Vagina (tissue), 2 donors: Measurements from ENCODE around the gene PHKA2. TPM values are rescaled to one million over a fixed set of nuclear protein-coding genes. Genes with fewer than 3 reads are reported as not detected.

Experiments used
- DNase-seq, 2 donors: peaks; one replicate each; pipeline ENCODE4 v3.0.0-alpha.2; 2017; ENCODE audit errors: extremely low spot score in 2 of 2
- H3K27ac ChIP-seq: fragments of 200-600 bp; sonication (generic); one replicate; pipeline ENCODE4 v1.5.1; 2019
- H3K27me3 ChIP-seq: fragments of 200-600 bp; sonication (generic); one replicate; pipeline ENCODE4 v1.5.1; 2019
- H3K36me3 ChIP-seq, 2 donors: fragments of 200-600 bp; sonication (generic); one replicate each; pipeline ENCODE4 v1.5.1; 2017 to 2019
- H3K4me1 ChIP-seq: fragments of 200-600 bp; sonication (generic); one replicate; pipeline ENCODE4 v1.5.1; 2019
- H3K4me3 ChIP-seq, 2 donors: fragments of 200-600 bp; sonication (generic); 1 replicate in 1 of 2; 2 replicates in 1 of 2; pipeline ENCODE4 v1.5.1; 2016 to 2019
- H3K9me3 ChIP-seq: fragments of 200-600 bp; sonication (generic); one replicate; pipeline ENCODE4 v1.5.1; 2019
- CTCF ChIP-seq, 3 experiments: fragments of 450-650 bp in 2 of 3; fragments of 200-600 bp in 1 of 3; sonication (generic) in 1 of 3; IDR thresholded peaks; one replicate each; pipeline ENCODE4 v1.5.1; 2017 to 2019; ENCODE audit warnings: antibody characterized with exemption in 3 of 3, mild to moderate bottlenecking in 2 of 3, moderate library complexity in 2 of 3
- POLR2A ChIP-seq, 2 donors: fragments of 450-650 bp; IDR thresholded peaks; one replicate each; pipeline ENCODE4 v1.6.1; 2017; ENCODE audit warnings: antibody characterized with exemption in 2 of 2, mild to moderate bottlenecking in 2 of 2, moderate library complexity in 2 of 2
- POLR2AphosphoS5 ChIP-seq, 2 donors: sonication (generic); formaldehyde crosslinking; IDR thresholded peaks; one replicate each; pipeline ENCODE4 v1.9.0; 2017; ENCODE audit warnings: antibody characterized with exemption in 2 of 2, mild to moderate bottlenecking in 2 of 2, low read depth in 1 of 2; ENCODE audit not compliant: insufficient read depth in 1 of 2
- intact Hi-C: fragments of 100-400 bp; cut with DNase I; formaldehyde crosslinking; loops from one replicate; pipeline ENCODE4 v1.15.1; 2023
- total RNA-seq: library from RNA; depleted of rRNA; stranded (reverse); fragments of >200 nt; gene quantifications from one replicate; pipeline ENCODE4 v1.2.3, GENCODE V29; 2016

Gene PHKA2
- total RNA-seq, 1 donor from 2014 or later, result 29.5 TPM

DNA sequence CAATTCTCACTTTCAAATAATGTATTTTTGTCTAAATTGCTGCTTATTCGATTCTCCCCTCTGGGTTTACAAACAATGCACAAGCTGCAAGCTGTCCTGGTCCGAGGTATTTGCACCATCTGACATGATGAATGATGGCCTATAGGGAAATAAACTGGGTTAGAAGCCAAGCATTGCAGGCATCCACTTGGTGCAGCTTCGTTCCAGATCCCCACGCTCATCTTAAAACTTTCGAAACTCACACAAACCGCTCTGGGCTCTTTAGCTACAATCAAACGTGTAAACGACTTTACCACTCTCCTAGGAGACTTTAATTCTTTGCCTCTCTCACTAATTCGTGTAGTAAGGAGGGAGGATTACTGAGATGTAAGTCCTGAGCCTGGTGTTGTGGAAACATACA is 19.0 kb downstream of the PHKA2 start:
- DNase-seq, result no peak
- Histone ChIP-seq H3K4me3 (no peak overlapping the region), H3K27me3 (no peaks in the 10 kb centered on the region), H3K9me3 (no peaks in the 10 kb centered on the region), H3K36me3 (no peaks in the 10 kb centered on the region), H3K27ac (no peak overlapping the region), H3K4me1 (no peaks in the 10 kb centered on the region)
- intact Hi-C loops, result no loop called here
- TF ChIP-seq POLR2A (IDR thresholded peaks at IDR 0.05), result no peak
- TF ChIP-seq CTCF (IDR thresholded peaks at IDR 0.05), result no peak
- TF ChIP-seq POLR2AphosphoS5 (IDR thresholded peaks at IDR 0.05; ENCODE audit: insufficient read depth in 1 of 2, low read depth in 1 of 2), result no peak

- Histone ChIP-seq H3K36me3 (no peaks in the 10 kb centered on the region), H3K27ac (no peak overlapping the region), H3K27me3 (no peaks in the 10 kb centered on the region), H3K9me3 (no peaks in the 10 kb centered on the region), H3K4me1 (no peaks in the 10 kb centered on the region), H3K4me3 (no peak overlapping the region)
- intact Hi-C loops, result no loop called here
- DNase-seq, result no peak
- TF ChIP-seq POLR2A (IDR thresholded peaks at IDR 0.05) (no peak), POLR2AphosphoS5 (IDR thresholded peaks at IDR 0.05; ENCODE audit: insufficient read depth in 1 of 2, low read depth in 1 of 2) (no peak), CTCF (IDR thresholded peaks at IDR 0.05) (no peak)
Measured at GRCh38 chrX:18964026-18964425, 19.9 kb downstream of the PHKA2 start.

DNA sequence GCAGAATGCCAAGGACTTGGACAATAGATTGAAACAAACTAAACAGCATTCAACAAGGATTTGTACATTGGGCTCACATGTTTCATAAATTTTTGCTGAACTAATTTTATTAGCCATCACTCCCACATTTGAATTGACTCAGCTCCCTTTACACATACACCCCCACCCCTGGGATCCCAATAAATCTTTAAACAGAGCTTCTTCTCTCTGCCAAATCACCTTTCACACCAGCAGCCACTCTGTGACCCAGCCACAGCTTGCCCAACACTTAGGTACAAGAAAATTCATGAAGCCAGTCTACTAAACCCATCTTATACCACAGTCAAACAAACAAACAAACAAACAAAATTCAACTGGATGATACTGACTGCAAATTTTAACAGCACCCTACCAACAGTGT is 21.6 kb downstream of the PHKA2 start:
- Histone ChIP-seq H3K27me3 (no peaks in the 10 kb centered on the region), H3K27ac (no peak overlapping the region), H3K4me3 (no peak overlapping the region), H3K4me1 (no peaks in the 10 kb centered on the region), H3K9me3 (no peaks in the 10 kb centered on the region), H3K36me3 (no peaks in the 10 kb centered on the region)
- TF ChIP-seq CTCF (IDR thresholded peaks at IDR 0.05) (no peak), POLR2A (IDR thresholded peaks at IDR 0.05) (no peak), POLR2AphosphoS5 (IDR thresholded peaks at IDR 0.05; ENCODE audit: insufficient read depth in 1 of 2, low read depth in 1 of 2) (no peak)
- DNase-seq, result no peak
- intact Hi-C loops, result no loop called here

GRCh38 chrX:18961686-18962085 is 22.2 kb downstream of the PHKA2 start:
- Histone ChIP-seq H3K4me1 (no peaks in the 10 kb centered on the region), H3K4me3 (no peak overlapping the region)

More at GRCh38 chrX:18961686-18962085, 22.2 kb downstream of the PHKA2 start:
- Histone ChIP-seq H3K36me3 (no peaks in the 10 kb centered on the region), H3K9me3 (no peaks in the 10 kb centered on the region), H3K27ac (no peak overlapping the region), H3K27me3 (no peaks in the 10 kb centered on the region)
- intact Hi-C loops, result no loop called here
- DNase-seq, result no peak
- no peak for TF ChIP-seq CTCF (IDR thresholded peaks at IDR 0.05)
- no peak for TF ChIP-seq POLR2A (IDR thresholded peaks at IDR 0.05)
- TF ChIP-seq POLR2AphosphoS5 (IDR thresholded peaks at IDR 0.05; ENCODE audit: insufficient read depth in 1 of 2, low read depth in 1 of 2), result no peak
